ENCODE results near the gene TFDP1. TPM values are rescaled to one million over a fixed set of nuclear protein-coding genes. Genes with fewer than 3 reads are reported as not detected.

TFDP1 gene
- total RNA-seq, 1 donor from 2014 or later, result 54.4 TPM

DNA sequence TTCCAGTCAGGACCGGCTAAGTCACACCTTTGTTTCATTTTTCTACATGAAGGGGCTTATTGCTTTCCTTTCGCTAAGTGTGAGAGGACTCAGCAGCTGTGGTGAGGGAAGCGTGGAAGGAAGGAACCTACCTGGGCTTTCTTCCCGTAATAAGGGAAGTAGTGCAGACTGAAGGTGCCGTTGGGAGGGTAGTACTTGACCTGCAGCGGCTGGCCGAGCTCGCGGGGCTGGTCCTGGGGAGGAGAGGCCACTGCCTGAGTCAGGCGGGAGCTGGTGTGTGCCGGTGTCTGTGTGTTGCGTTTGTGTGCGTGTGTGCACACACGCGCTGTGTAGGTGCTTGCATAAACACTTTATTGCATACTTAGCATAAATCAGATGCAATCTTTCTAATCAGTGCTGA lies 65.7 kb downstream of the TFDP1 start:
- no peak for TF ChIP-seq CTCF (IDR thresholded peaks at IDR 0.05; ENCODE audit: insufficient read depth, low read length, poor library complexity, severe bottlenecking)
- no peak for DNase-seq (ENCODE audit: low read depth)
- Histone ChIP-seq H3K36me3 (ENCODE audit: control insufficient read depth, insufficient read depth, low read length) (no peaks in the 10 kb centered on the region), H3K4me3 (ENCODE audit: low read depth, low read length) (no peak overlapping the region), H3K27me3 (ENCODE audit: control insufficient read depth, insufficient read depth, low read length) (no peaks in the 10 kb centered on the region)

- Histone ChIP-seq H3K36me3 (ENCODE audit: control insufficient read depth, insufficient read depth, low read length) (no peaks in the 10 kb centered on the region), H3K4me3 (ENCODE audit: low read depth, low read length) (no peak overlapping the region), H3K27me3 (ENCODE audit: control insufficient read depth, insufficient read depth, low read length) (peaks cover 2% of the 10 kb centered on the region)
- DNase-seq (ENCODE audit: low read depth), result no peak
- no peak for TF ChIP-seq CTCF (IDR thresholded peaks at IDR 0.05; ENCODE audit: insufficient read depth, low read length, poor library complexity, severe bottlenecking)
These were observed 66.2 kb downstream of the TFDP1 start for GRCh38 chr13:113650731-113651148.

DNA sequence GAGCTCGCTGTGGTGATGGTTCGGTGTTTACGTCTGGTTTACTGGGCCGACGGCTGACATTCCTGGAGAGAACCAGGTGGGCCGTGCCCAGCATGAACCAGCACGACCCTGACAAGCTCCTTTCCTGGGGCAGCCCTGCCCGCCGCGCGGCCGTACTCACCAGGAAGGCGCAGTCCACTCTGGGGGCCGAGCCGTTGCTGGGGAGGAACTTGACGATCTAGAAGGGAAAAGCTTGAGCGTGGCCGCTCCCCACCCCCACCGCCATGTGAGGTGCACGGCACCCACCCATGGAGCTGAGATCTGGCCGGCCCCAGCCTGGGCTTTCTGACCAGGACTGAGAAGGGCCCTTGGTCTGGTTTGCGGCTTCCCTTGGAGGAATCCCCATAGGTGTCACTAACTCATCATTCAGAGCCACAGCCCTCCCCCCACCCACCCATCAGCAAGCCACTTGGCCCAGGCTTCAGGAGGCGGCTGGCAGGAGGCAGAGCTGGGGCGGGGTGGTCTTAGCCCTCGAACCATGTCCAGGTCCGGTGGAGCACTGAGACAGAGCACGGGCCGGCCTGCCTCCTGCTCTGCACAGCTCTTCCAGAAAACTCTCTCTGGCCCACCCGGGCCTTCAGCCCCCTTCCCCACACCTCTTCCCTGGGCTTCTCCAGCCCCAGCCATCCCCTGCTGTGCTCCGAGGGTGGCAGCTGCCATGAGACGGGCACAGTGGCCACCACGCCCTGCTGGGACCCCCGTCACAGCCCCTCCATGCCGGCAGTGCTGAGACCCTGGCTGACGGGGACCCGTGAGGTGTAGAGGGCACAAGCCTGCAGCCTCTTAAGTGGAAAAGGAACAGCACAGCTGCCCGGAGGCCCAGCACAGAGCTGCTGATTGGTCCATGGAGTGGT lies 67.2 kb downstream of the TFDP1 start:
- Histone ChIP-seq H3K27me3 (ENCODE audit: control insufficient read depth, insufficient read depth, low read length) (peaks cover 5% of the 10 kb centered on the region), H3K36me3 (ENCODE audit: control insufficient read depth, insufficient read depth, low read length) (no peaks in the 10 kb centered on the region), H3K4me3 (ENCODE audit: low read depth, low read length) (no peak overlapping the region)
- DNase-seq (ENCODE audit: low read depth), result no peak
- TF ChIP-seq CTCF (IDR thresholded peaks at IDR 0.05; ENCODE audit: insufficient read depth, low read length, poor library complexity, severe bottlenecking), result no peak

DNA sequence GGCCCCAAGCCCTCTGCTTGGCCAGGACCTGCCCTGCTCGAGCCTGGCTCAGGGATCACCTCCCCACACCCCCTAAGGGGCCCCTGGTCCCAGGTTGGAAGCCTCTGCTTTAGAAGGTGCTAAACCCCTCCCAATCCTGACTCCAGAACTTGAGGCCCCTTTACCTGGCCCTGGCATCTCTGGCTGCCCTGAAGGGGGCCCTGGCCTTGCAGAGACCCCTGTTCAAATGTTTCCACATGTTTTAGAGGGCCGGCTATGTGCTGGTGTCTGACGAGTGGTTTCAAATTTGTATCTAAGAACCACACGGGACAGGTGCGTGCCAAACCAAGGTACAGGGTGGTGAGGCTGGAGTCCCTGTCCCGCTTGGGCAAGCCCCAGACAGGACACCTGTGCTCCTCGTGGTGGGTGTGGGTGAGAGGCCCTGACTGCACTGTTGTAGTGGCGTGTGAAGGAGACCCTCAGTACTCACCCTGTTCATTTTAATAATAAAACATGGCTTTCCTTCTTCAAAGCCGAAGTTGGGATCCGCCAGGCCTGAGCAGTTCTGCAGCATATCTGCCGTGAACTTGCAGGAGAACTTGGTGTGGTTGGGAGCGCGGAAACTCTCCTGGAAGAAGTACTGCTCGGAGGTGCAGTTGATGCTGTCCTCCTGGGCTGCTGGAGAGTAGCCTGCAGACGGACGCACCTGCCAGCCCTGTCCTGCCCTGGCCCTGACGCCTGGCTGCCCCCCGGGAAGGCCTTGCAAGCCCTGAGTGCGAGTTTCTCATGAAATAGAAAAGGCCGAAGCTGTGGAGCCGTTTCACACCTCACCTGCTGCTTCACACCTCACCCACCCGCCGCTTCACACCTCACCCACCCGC lies 68.1 kb downstream of the TFDP1 start:
- DNase-seq (ENCODE audit: low read depth), result no peak
- no peak for TF ChIP-seq CTCF (IDR thresholded peaks at IDR 0.05; ENCODE audit: insufficient read depth, low read length, poor library complexity, severe bottlenecking)
- H3K4me3 ChIP-seq (ENCODE audit: low read depth, low read length), result no peak overlapping the region
- H3K27me3 ChIP-seq (ENCODE audit: control insufficient read depth, insufficient read depth, low read length), result peaks cover 5% of the 10 kb centered on the region
- H3K36me3 ChIP-seq (ENCODE audit: control insufficient read depth, insufficient read depth, low read length), result no peaks in the 10 kb centered on the region

DNA sequence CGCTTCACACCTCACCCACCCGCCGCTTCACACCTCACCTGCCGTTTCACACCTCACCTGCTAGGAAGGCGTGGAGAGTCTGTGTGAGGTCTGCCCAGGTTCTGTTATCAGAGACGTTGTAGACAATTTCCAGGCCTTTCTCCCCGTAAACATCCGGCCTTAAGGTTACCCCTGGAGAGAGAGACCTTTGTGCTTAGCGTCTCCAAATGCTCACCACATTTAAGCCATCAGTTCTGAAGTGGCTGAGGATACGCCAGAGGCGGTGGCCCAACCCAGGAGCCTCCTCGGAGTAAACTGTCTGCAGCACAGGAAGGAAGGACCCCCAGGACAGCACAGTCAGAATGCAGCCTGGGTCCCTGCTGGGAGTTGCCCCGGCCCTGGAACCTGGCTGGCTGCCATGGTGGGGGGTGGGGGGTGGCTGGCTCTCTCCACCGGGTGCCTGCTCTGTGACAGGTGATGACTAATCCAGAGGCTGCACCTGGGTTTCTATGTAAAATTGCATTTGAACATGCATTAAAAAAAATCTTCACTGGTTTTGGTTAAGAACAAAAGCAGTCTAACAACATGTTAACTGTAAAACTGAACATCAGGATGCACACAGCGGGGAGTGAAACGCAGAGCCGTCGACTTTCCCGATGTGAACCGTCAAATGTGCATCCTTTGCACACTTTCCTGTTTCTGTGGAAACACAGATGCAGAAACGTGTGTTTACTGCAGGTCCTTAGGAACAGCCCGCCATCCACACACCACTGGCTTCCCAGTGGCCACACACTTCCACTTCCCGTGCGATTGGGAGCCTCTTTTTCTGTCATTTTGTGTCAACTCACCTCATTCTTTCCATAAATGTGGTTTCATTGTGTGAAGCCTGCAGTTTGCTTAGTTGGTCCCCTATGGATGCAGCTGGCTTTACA lies 69.0 kb downstream of the TFDP1 start:
- no peak for TF ChIP-seq CTCF (IDR thresholded peaks at IDR 0.05; ENCODE audit: insufficient read depth, low read length, poor library complexity, severe bottlenecking)
- no peak for DNase-seq (ENCODE audit: low read depth)

More for the DNA sequence above, 69.0 kb downstream of the TFDP1 start:
- peaks cover 5% of the 10 kb centered on the region for H3K27me3 ChIP-seq (ENCODE audit: control insufficient read depth, insufficient read depth, low read length)
- no peaks in the 10 kb centered on the region for H3K36me3 ChIP-seq (ENCODE audit: control insufficient read depth, insufficient read depth, low read length)
- H3K4me3 ChIP-seq (ENCODE audit: low read depth, low read length), result no peak overlapping the region

Measured in kidney epithelial cell (primary cell).